Retinal pigment epithelial cell (primary cell): Measurements from ENCODE around the gene NOXO1.

Experiments used
- DNase-seq: peaks from one replicate; pipeline ENCODE4 v3.0.0-alpha.2; 2010; ENCODE audit warnings: low read depth
- H3K4me3 ChIP-seq: 2 replicates; pipeline ENCODE4 v1.5.1; 2011; ENCODE audit warnings: mild to moderate bottlenecking, low read length, control low read depth, moderate library complexity
- TF ChIP-seq, protein P1 (sequence below): conservative IDR thresholded peaks from 2 replicates; pipeline ENCODE4 v1.5.1; 2011; ENCODE audit warnings: low read depth, low read length, control low read depth, inconsistent platforms

NOXO1 gene

DNA sequence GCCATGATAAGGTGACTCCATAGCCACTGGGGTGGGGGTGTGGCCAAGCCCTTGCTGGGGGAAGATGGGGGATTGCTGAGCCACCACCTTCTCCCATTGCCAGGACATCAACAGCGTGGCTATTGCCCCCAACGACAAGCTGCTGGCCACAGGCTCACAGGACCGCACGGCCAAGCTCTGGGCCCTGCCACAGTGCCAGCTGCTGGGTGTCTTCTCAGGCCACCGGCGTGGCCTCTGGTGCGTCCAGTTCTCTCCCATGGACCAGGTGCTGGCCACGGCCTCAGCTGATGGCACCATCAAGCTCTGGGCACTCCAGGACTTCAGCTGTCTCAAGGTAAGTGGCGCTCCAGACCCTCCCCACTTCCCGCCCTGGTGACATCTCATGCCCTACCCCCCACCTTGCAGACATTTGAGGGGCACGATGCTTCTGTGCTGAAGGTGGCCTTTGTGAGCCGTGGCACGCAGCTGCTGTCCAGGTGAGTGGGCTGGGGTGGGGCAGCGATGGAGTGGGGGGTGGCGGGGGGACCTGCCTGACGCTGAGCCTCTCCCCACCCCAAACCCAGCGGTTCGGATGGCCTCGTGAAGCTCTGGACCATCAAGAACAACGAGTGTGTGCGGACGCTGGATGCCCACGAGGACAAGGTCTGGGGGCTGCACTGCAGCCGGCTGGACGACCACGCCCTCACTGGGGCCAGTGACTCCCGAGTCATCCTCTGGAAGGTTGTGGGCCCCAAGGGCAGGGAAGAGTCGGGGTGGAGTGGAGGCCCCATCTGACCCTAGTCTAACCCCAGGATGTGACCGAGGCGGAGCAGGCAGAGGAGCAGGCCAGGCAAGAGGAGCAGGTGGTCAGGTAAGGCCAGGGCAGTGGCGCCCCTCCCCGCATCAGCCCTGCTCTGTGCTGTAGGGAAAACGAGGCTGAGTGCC is 4.1 kb downstream of the NOXO1 start:
- TF ChIP-seq, protein P1, sequence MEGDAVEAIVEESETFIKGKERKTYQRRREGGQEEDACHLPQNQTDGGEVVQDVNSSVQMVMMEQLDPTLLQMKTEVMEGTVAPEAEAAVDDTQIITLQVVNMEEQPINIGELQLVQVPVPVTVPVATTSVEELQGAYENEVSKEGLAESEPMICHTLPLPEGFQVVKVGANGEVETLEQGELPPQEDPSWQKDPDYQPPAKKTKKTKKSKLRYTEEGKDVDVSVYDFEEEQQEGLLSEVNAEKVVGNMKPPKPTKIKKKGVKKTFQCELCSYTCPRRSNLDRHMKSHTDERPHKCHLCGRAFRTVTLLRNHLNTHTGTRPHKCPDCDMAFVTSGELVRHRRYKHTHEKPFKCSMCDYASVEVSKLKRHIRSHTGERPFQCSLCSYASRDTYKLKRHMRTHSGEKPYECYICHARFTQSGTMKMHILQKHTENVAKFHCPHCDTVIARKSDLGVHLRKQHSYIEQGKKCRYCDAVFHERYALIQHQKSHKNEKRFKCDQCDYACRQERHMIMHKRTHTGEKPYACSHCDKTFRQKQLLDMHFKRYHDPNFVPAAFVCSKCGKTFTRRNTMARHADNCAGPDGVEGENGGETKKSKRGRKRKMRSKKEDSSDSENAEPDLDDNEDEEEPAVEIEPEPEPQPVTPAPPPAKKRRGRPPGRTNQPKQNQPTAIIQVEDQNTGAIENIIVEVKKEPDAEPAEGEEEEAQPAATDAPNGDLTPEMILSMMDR: no peak
- no peak overlapping the region for H3K4me3 ChIP-seq
- DNase-seq: no peak

DNA sequence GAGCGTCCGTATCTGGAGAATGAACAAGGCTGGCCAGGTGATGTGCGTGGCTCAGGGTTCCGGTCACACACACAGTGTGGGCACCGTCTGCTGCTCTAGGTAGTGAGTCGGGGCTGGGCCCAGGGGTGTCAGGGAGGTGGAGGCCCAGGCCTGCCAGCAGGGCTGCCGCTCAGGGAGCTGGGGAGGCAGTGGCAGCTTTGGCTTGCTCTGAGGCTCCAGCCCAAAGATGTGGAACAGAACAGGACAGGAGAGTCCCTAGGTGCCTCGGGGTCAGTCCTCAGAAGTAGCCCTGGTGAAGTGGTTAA is 5.1 kb downstream of the NOXO1 start:
- DNase-seq: no peak
- no peak overlapping the region for H3K4me3 ChIP-seq
- TF ChIP-seq, protein P1: no peak

GRCh38 chr16:1975432-1976215 is 5.6 kb downstream of the NOXO1 start:
- TF ChIP-seq, protein P1: no peak
- no peak for DNase-seq
- no peak overlapping the region for H3K4me3 ChIP-seq

GRCh38 chr16:1974157-1975070 is 6.9 kb downstream of the NOXO1 start:
- TF ChIP-seq, protein P1: no peak
- H3K4me3 ChIP-seq: no peak overlapping the region
- DNase-seq: no peak

GRCh38 chr16:1973461-1974156 is 7.7 kb downstream of the NOXO1 start:
- no peak overlapping the region for H3K4me3 ChIP-seq
- DNase-seq: no peak
- TF ChIP-seq, protein P1: no peak

- peak overlapping the region; percentile 79 for H3K4me3 ChIP-seq
- TF ChIP-seq, protein P1: no peak
- DNase-seq: no peak
Observed at GRCh38 chr16:1972490-1972877, 8.8 kb downstream of the NOXO1 start.
